GM23338 (cell line): ENCODE measurements around the gene NINJ2. TPM values are rescaled to one million over a fixed set of nuclear protein-coding genes. Genes with fewer than 3 reads are reported as not detected.

Source experiments
- ATAC-seq: fragments of 200-7000 bp; cut with Tn5 transposase; 3 replicates; pipeline ENCODE4 v1.9.1; 2020
- DNase-seq: peaks from one replicate; pipeline ENCODE4 v3.0.0-alpha.2; 2015; ENCODE audit warnings: low spot score
- H2AFZ ChIP-seq: fragments of 200-600 bp; sonication (generic); 2 replicates; pipeline ENCODE4 v1.8.0; 2016; ENCODE audit warnings: antibody characterized with exemption, mild to moderate bottlenecking, moderate library complexity
- H3F3A ChIP-seq: fragments of 200-600 bp; sonication (generic); replicated peaks from 2 replicates; pipeline ENCODE4 v1.8.0; 2017; ENCODE audit warnings: antibody characterized with exemption, mixed run types, low read depth
- H3K27ac ChIP-seq: fragments of 200-600 bp; sonication (generic); 2 replicates; pipeline ENCODE4 v1.6.1; 2016; ENCODE audit warnings: low read depth
- H3K27me3 ChIP-seq: fragments of 200-600 bp; sonication (generic); 2 replicates; pipeline ENCODE4 v1.8.0; 2016; ENCODE audit warnings: mild to moderate bottlenecking, mixed run types, moderate library complexity; ENCODE audit not compliant: insufficient read depth
- H3K36me3 ChIP-seq: fragments of 200-600 bp; sonication (generic); 2 replicates; pipeline ENCODE4 v1.8.0; 2016; ENCODE audit warnings: mild to moderate bottlenecking; ENCODE audit not compliant: insufficient read depth
- H3K4me1 ChIP-seq: fragments of 200-600 bp; sonication (generic); 2 replicates; pipeline ENCODE4 v1.8.0; 2016; ENCODE audit warnings: mild to moderate bottlenecking, moderate library complexity; ENCODE audit not compliant: insufficient read depth
- H3K4me2 ChIP-seq: fragments of 200-600 bp; sonication (generic); 2 replicates; pipeline ENCODE4 v1.7.1; 2017; ENCODE audit warnings: mixed run types
- H3K4me3 ChIP-seq: fragments of 200-600 bp; sonication (generic); 2 replicates; pipeline ENCODE4 v1.6.1; 2016; ENCODE audit warnings: mixed run types
- H3K79me2 ChIP-seq: fragments of 200-600 bp; sonication (generic); replicated peaks from 2 replicates; pipeline ENCODE4 v1.8.0; 2017; ENCODE audit warnings: mild to moderate bottlenecking; ENCODE audit not compliant: insufficient read depth
- H3K9me2 ChIP-seq: fragments of 200-600 bp; sonication (generic); 2 replicates; pipeline ENCODE4 v1.8.0; 2017; ENCODE audit not compliant: insufficient read depth
- H4K20me1 ChIP-seq: fragments of 200-600 bp; sonication (generic); replicated peaks from 2 replicates; pipeline ENCODE4 v1.8.0; 2017; ENCODE audit warnings: mild to moderate bottlenecking; ENCODE audit not compliant: insufficient read depth
- H3K27ac Mint-ChIP-seq: 2 replicates; pipeline ENCODE4 v1.8.0; 2020; ENCODE audit warnings: inconsistent platforms, mild to moderate bottlenecking, moderate library complexity, mixed read lengths
- H3K27me3 Mint-ChIP-seq: 3 replicates; pipeline ENCODE4 v1.8.0; 2022; ENCODE audit warnings: low read depth, mild to moderate bottlenecking, moderate library complexity, mixed read lengths, inconsistent platforms; ENCODE audit not compliant: insufficient read depth, poor library complexity
- H3K36me3 Mint-ChIP-seq: 3 replicates; pipeline ENCODE4 v1.8.0; 2021; ENCODE audit warnings: low read depth, mild to moderate bottlenecking, inconsistent platforms, moderate library complexity, mixed read lengths
- H3K4me1 Mint-ChIP-seq: 3 replicates; pipeline ENCODE4 v1.8.0; 2020; ENCODE audit warnings: mild to moderate bottlenecking, inconsistent platforms, mixed read lengths
- H3K4me3 Mint-ChIP-seq: 3 replicates; pipeline ENCODE4 v1.8.0; 2021; ENCODE audit warnings: moderate library complexity, mild to moderate bottlenecking, inconsistent platforms, mixed read lengths
- H3K9me3 Mint-ChIP-seq: 3 replicates; pipeline ENCODE4 v1.8.0; 2020; ENCODE audit warnings: moderate library complexity, mild to moderate bottlenecking, inconsistent platforms, mixed read lengths
- CREB1 ChIP-seq: fragments of 250-450 bp; sonication (Bioruptor Pico); IDR thresholded peaks from 2 replicates; pipeline ENCODE4 v1.5.0; 2020; ENCODE audit warnings: low read depth, mild to moderate bottlenecking, moderate library complexity
- EZH2 ChIP-seq: fragments of 200-600 bp; sonication (generic); IDR thresholded peaks from one replicate; pipeline ENCODE4 v1.8.0; 2017; ENCODE audit warnings: antibody characterized with exemption, mild to moderate bottlenecking, low read depth; ENCODE audit not compliant: unreplicated experiment
- EZH2phosphoT487 ChIP-seq: fragments of 200-600 bp; sonication (generic); IDR thresholded peaks from one replicate; pipeline ENCODE4 v1.8.1; 2018; ENCODE audit warnings: antibody characterized with exemption; ENCODE audit not compliant: unreplicated experiment
- JUNB ChIP-seq: IDR thresholded peaks from one replicate; pipeline ENCODE4 v1.6.1; 2016; ENCODE audit warnings: antibody characterized with exemption; ENCODE audit not compliant: unreplicated experiment
- NANOG ChIP-seq: IDR thresholded peaks from 2 replicates; pipeline ENCODE4 v1.6.1; 2016; ENCODE audit warnings: antibody characterized with exemption, borderline replicate concordance
- POLR2AphosphoS5 ChIP-seq: IDR thresholded peaks from 2 replicates; pipeline ENCODE4 v1.6.1; 2016; ENCODE audit warnings: antibody characterized with exemption, low read depth
- STAT1 ChIP-seq: IDR thresholded peaks from one replicate; pipeline ENCODE4 v1.6.1; 2016; ENCODE audit warnings: antibody characterized with exemption; ENCODE audit not compliant: unreplicated experiment
- ZNF114 ChIP-seq: fragments of 250-450 bp; sonication (Bioruptor Pico); IDR thresholded peaks from 2 replicates; pipeline ENCODE4 v1.5.0; 2020; ENCODE audit warnings: mild to moderate bottlenecking, moderate library complexity
- ZNF331 ChIP-seq: fragments of 250-450 bp; sonication (Bioruptor Pico); IDR thresholded peaks from 2 replicates; pipeline ENCODE4 v1.5.0; 2020; ENCODE audit warnings: low read depth, mild to moderate bottlenecking, moderate library complexity
- polyA plus RNA-seq: library from polyadenylated mRNA; unstranded; fragments of >200 nt; fragmentation: Nextera tagmentation; extraction: Ambion mirVana; gene quantifications from 2 replicates; pipeline ENCODE4 v1.2.1, GENCODE V29; 2016
- total RNA-seq: library from RNA; depleted of rRNA; stranded (reverse); fragments of >200 nt; shearing (Covaris generic); gene quantifications from 2 replicates; pipeline ENCODE4 v1.2.3, GENCODE V29; 2014
- TF ChIP-seq, protein P1 (sequence below): IDR thresholded peaks from 2 replicates; pipeline ENCODE4 v1.6.1; 2016; ENCODE audit warnings: antibody characterized with exemption
- TF ChIP-seq, protein P2 (sequence below), 2 experiments: fragments of 200-600 bp in 1 of 2; sonication (generic) in 1 of 2; conservative IDR thresholded peaks; 2 replicates each; pipeline versions ENCODE4 v1.5.1 to v1.6.1; 2016 to 2017; ENCODE audit warnings: antibody characterized with exemption in 2 of 2, low read depth in 2 of 2, mild to moderate bottlenecking in 2 of 2, moderate library complexity in 1 of 2
- TF ChIP-seq, protein P3 (sequence below): fragments of 250-450 bp; sonication (Bioruptor Pico); IDR thresholded peaks from 2 replicates; pipeline ENCODE4 v1.5.0; 2020; ENCODE audit warnings: mild to moderate bottlenecking, moderate library complexity
- TF ChIP-seq, protein P4 (sequence below): IDR thresholded peaks from one replicate; pipeline ENCODE4 v1.6.1; 2018; ENCODE audit warnings: antibody characterized with exemption; ENCODE audit not compliant: unreplicated experiment

The NINJ2 gene
- total and polyA plus RNA-seq, 2 experiments from 2014 or later: 0.94 to 2.6 TPM

DNA sequence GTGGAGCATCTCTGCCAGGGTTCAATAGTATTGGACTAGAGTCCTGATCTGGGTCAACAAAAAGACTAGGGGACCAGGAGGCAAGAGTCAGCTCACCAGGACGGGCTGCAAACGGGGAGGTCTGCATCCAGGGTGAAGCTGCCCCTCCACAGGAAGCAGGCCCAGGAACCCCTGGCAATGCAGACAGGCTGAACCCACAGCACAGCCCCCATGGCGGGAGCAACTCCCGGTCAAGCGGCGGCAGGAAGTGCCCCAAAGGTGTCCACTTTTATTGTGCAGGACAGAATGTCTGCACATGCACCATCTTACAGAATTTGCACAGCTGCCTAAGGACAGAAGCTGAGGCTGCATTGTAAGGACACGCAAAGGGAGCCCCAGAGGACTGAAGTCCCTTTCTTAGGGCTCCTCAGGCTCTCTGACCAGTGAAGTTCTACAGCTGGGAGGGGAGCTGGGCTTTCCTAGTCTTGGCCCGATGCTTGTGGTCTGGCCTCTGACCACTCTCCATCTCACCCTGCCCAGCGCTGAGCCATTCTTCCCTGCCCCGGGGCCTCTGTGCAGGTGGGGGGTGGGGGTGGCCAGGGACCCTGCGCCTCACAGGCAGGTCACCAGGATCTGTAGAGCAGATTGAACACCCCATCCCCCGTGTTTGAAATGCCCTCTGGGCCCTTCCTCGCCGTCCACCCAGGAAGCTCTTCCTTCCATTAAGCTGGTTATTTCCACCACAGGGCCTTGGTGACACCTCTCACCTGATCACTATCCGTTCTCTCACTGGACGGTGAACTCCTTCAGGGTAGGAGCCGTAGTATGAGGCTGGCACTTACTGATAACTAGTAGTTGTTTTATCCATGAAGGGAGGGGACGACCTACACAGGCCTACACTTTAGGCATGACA is 75.9 kb downstream of the NINJ2 start:
- H3K27ac Mint-ChIP-seq: no peak overlapping the region
- H3K36me3 ChIP-seq: no peaks in the 10 kb centered on the region
- no peaks in the 10 kb centered on the region; the same call in 2 of the 3 replicates for H3K4me1 Mint-ChIP-seq
- H3K36me3 Mint-ChIP-seq: no peaks in the 10 kb centered on the region
- peaks cover 4% of the 10 kb centered on the region; the same call in 2 of the 3 replicates for H3K9me3 Mint-ChIP-seq
- no peaks in the 10 kb centered on the region for H3K27me3 ChIP-seq
- H3K4me1 ChIP-seq: no peaks in the 10 kb centered on the region
- no peak overlapping the region for H2AFZ ChIP-seq
- H3K27ac ChIP-seq: no peak overlapping the region
- no peak overlapping the region for H3K4me2 ChIP-seq
- no peak overlapping the region for H3K4me3 ChIP-seq
- no peaks in the 10 kb centered on the region for H3F3A ChIP-seq
- no peaks in the 10 kb centered on the region for H3K9me2 ChIP-seq
- H4K20me1 ChIP-seq: no peaks in the 10 kb centered on the region
- H3K4me3 Mint-ChIP-seq: no peak overlapping the region
- H3K79me2 ChIP-seq: no peaks in the 10 kb centered on the region
- DNase-seq: no peak
- ATAC-seq: no peak
- peaks cover 4% of the 10 kb centered on the region for H3K27me3 Mint-ChIP-seq
- TF ChIP-seq NANOG: no peak
- no peak for TF ChIP-seq ZNF331 (CRISPR knock-in tag)
- TF ChIP-seq ZNF114 (CRISPR knock-in tag): no peak
- no peak for TF ChIP-seq POLR2AphosphoS5
- TF ChIP-seq EZH2phosphoT487: no peak
- no peak for TF ChIP-seq JUNB
- TF ChIP-seq, protein P1, sequence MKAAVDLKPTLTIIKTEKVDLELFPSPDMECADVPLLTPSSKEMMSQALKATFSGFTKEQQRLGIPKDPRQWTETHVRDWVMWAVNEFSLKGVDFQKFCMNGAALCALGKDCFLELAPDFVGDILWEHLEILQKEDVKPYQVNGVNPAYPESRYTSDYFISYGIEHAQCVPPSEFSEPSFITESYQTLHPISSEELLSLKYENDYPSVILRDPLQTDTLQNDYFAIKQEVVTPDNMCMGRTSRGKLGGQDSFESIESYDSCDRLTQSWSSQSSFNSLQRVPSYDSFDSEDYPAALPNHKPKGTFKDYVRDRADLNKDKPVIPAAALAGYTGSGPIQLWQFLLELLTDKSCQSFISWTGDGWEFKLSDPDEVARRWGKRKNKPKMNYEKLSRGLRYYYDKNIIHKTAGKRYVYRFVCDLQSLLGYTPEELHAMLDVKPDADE: no peak
- TF ChIP-seq EZH2: no peak
- TF ChIP-seq, protein P2, sequence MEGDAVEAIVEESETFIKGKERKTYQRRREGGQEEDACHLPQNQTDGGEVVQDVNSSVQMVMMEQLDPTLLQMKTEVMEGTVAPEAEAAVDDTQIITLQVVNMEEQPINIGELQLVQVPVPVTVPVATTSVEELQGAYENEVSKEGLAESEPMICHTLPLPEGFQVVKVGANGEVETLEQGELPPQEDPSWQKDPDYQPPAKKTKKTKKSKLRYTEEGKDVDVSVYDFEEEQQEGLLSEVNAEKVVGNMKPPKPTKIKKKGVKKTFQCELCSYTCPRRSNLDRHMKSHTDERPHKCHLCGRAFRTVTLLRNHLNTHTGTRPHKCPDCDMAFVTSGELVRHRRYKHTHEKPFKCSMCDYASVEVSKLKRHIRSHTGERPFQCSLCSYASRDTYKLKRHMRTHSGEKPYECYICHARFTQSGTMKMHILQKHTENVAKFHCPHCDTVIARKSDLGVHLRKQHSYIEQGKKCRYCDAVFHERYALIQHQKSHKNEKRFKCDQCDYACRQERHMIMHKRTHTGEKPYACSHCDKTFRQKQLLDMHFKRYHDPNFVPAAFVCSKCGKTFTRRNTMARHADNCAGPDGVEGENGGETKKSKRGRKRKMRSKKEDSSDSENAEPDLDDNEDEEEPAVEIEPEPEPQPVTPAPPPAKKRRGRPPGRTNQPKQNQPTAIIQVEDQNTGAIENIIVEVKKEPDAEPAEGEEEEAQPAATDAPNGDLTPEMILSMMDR (conservative IDR thresholded peaks at IDR 0.05; ENCODE audit: low read depth in 2 of 2): no peak
- no peak for TF ChIP-seq CREB1
- TF ChIP-seq, protein P3, sequence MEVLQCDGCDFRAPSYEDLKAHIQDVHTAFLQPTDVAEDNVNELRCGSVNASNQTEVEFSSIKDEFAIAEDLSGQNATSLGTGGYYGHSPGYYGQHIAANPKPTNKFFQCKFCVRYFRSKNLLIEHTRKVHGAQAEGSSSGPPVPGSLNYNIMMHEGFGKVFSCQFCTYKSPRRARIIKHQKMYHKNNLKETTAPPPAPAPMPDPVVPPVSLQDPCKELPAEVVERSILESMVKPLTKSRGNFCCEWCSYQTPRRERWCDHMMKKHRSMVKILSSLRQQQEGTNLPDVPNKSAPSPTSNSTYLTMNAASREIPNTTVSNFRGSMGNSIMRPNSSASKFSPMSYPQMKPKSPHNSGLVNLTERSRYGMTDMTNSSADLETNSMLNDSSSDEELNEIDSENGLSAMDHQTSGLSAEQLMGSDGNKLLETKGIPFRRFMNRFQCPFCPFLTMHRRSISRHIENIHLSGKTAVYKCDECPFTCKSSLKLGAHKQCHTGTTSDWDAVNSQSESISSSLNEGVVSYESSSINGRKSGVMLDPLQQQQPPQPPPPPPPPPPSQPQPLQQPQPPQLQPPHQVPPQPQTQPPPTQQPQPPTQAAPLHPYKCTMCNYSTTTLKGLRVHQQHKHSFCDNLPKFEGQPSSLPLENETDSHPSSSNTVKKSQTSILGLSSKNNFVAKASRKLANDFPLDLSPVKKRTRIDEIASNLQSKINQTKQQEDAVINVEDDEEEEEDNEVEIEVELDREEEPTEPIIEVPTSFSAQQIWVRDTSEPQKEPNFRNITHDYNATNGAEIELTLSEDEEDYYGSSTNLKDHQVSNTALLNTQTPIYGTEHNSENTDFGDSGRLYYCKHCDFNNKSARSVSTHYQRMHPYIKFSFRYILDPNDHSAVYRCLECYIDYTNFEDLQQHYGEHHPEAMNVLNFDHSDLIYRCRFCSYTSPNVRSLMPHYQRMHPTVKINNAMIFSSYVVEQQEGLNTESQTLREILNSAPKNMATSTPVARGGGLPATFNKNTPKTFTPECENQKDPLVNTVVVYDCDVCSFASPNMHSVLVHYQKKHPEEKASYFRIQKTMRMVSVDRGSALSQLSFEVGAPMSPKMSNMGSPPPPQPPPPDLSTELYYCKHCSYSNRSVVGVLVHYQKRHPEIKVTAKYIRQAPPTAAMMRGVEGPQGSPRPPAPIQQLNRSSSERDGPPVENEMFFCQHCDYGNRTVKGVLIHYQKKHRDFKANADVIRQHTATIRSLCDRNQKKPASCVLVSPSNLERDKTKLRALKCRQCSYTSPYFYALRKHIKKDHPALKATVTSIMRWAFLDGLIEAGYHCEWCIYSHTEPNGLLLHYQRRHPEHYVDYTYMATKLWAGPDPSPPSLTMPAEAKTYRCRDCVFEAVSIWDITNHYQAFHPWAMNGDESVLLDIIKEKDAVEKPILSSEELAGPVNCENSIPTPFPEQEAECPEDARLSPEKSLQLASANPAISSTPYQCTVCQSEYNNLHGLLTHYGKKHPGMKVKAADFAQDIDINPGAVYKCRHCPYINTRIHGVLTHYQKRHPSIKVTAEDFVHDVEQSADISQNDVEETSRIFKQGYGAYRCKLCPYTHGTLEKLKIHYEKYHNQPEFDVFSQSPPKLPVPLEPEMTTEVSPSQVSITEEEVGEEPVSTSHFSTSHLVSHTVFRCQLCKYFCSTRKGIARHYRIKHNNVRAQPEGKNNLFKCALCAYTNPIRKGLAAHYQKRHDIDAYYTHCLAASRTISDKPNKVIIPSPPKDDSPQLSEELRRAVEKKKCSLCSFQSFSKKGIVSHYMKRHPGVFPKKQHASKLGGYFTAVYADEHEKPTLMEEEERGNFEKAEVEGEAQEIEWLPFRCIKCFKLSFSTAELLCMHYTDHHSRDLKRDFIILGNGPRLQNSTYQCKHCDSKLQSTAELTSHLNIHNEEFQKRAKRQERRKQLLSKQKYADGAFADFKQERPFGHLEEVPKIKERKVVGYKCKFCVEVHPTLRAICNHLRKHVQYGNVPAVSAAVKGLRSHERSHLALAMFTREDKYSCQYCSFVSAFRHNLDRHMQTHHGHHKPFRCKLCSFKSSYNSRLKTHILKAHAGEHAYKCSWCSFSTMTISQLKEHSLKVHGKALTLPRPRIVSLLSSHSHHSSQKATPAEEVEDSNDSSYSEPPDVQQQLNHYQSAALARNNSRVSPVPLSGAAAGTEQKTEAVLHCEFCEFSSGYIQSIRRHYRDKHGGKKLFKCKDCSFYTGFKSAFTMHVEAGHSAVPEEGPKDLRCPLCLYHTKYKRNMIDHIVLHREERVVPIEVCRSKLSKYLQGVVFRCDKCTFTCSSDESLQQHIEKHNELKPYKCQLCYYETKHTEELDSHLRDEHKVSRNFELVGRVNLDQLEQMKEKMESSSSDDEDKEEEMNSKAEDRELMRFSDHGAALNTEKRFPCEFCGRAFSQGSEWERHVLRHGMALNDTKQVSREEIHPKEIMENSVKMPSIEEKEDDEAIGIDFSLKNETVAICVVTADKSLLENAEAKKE (CRISPR knock-in tag): no peak
- TF ChIP-seq STAT1: no peak
- TF ChIP-seq, protein P4, sequence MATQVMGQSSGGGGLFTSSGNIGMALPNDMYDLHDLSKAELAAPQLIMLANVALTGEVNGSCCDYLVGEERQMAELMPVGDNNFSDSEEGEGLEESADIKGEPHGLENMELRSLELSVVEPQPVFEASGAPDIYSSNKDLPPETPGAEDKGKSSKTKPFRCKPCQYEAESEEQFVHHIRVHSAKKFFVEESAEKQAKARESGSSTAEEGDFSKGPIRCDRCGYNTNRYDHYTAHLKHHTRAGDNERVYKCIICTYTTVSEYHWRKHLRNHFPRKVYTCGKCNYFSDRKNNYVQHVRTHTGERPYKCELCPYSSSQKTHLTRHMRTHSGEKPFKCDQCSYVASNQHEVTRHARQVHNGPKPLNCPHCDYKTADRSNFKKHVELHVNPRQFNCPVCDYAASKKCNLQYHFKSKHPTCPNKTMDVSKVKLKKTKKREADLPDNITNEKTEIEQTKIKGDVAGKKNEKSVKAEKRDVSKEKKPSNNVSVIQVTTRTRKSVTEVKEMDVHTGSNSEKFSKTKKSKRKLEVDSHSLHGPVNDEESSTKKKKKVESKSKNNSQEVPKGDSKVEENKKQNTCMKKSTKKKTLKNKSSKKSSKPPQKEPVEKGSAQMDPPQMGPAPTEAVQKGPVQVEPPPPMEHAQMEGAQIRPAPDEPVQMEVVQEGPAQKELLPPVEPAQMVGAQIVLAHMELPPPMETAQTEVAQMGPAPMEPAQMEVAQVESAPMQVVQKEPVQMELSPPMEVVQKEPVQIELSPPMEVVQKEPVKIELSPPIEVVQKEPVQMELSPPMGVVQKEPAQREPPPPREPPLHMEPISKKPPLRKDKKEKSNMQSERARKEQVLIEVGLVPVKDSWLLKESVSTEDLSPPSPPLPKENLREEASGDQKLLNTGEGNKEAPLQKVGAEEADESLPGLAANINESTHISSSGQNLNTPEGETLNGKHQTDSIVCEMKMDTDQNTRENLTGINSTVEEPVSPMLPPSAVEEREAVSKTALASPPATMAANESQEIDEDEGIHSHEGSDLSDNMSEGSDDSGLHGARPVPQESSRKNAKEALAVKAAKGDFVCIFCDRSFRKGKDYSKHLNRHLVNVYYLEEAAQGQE: no peak
